CD4-positive, alpha-beta memory T cell (primary cell): ENCODE measurements around the gene PRELP. TPM values are rescaled to one million over a fixed set of nuclear protein-coding genes. Genes with fewer than 3 reads are reported as not detected.
A peak's percentile ranks its signal among the peaks of the same experiment; 100 is the strongest.
"Not testable (repeated sequence)": the region's sequence is repeated elsewhere in the genome, so short reads cannot be mapped to it uniquely, and the experiment has no call there.

ENCODE experiments used
- CTCF ChIA-PET: fragments of 350-600 bp; sonication (Branson Sonifier 250); formaldehyde crosslinking; loops from one replicate; lab custom pipeline; 2021; ENCODE audit warnings: inconsistent platforms; ENCODE audit not compliant: partially characterized antibody; lab: Charles Lee
- POLR2A ChIA-PET: fragments of 350-600 bp; sonication (Branson Sonifier 250); formaldehyde crosslinking; loops from one replicate; lab custom pipeline; 2021; ENCODE audit not compliant: partially characterized antibody; lab: Charles Lee
- DNase-seq, 5 donors: peaks; one replicate each; pipeline versions ENCODE4 v3.0.0 to v3.0.0-alpha.2; 2020 to 2022; ENCODE audit warnings: mixed read lengths in 1 of 5
- H3K27ac ChIP-seq: one replicate; pipeline ENCODE4 v1.7.0; 2013; ENCODE audit warnings: low read depth, low read length
- H3K27me3 ChIP-seq: 2 replicates; pipeline ENCODE4 v1.7.0; 2013; ENCODE audit warnings: mild to moderate bottlenecking, low read length, moderate library complexity; ENCODE audit not compliant: insufficient read depth
- H3K36me3 ChIP-seq: 2 replicates; pipeline ENCODE4 v1.7.0; 2013; ENCODE audit warnings: mild to moderate bottlenecking, low read length, moderate library complexity; ENCODE audit not compliant: insufficient read depth
- H3K4me1 ChIP-seq: 2 replicates; pipeline ENCODE4 v1.7.0; 2013; ENCODE audit warnings: mild to moderate bottlenecking, low read length, moderate library complexity; ENCODE audit not compliant: insufficient read depth
- H3K4me3 ChIP-seq, 2 donors: one replicate each; pipeline ENCODE4 v1.7.0; 2013; ENCODE audit warnings: low read length in 2 of 2, mild to moderate bottlenecking in 1 of 2
- H3K9me3 ChIP-seq, 2 donors: one replicate each; pipeline ENCODE4 v1.7.0; 2013; ENCODE audit warnings: low read length in 2 of 2, control low read depth in 1 of 2; ENCODE audit not compliant: control insufficient read depth in 1 of 2
- H3K27ac Mint-ChIP-seq, 7 donors: one replicate each; pipeline ENCODE4 v1.8.0; 2020 to 2021; ENCODE audit warnings: mixed read lengths in 7 of 7, mild to moderate bottlenecking in 6 of 7, inconsistent platforms in 3 of 7, moderate library complexity in 3 of 7
- H3K27me3 Mint-ChIP-seq, 2 donors: one replicate each; pipeline ENCODE4 v1.8.0; 2020 to 2021; ENCODE audit warnings: mixed read lengths in 2 of 2
- H3K36me3 Mint-ChIP-seq, 2 donors: one replicate each; pipeline ENCODE4 v1.8.0; 2020 to 2021; ENCODE audit warnings: mixed read lengths in 2 of 2, inconsistent platforms in 1 of 2, mild to moderate bottlenecking in 1 of 2
- H3K4me1 Mint-ChIP-seq, 4 donors: one replicate each; pipeline ENCODE4 v1.8.0; 2020 to 2021; ENCODE audit warnings: mixed read lengths in 4 of 4, mild to moderate bottlenecking in 1 of 4
- H3K4me3 Mint-ChIP-seq, 8 donors: one replicate each; pipeline ENCODE4 v1.8.0; 2020 to 2021; ENCODE audit warnings: mixed read lengths in 8 of 8, mild to moderate bottlenecking in 7 of 8, moderate library complexity in 6 of 8, inconsistent platforms in 3 of 8
- H3K9me3 Mint-ChIP-seq, 8 donors: one replicate each; pipeline ENCODE4 v1.8.0; 2020 to 2021; ENCODE audit warnings: mixed read lengths in 8 of 8, mild to moderate bottlenecking in 5 of 8, inconsistent platforms in 3 of 8, moderate library complexity in 1 of 8
- intact Hi-C: fragments of 100-400 bp; cut with micrococcal nuclease; formaldehyde crosslinking; loops from one replicate; pipeline ENCODE4 v1.15.1; 2023
- polyA plus RNA-seq, 2 donors: library from polyadenylated mRNA; unstranded; fragments of 300-500 nt; fragmentation: Illumina TruSeq; gene quantifications; one replicate each; pipeline ENCODE4 v1.2.3, GENCODE V29; 2021
- total RNA-seq, 2 experiments: library from RNA; stranded (reverse); gene quantifications; one replicate each; pipeline ENCODE4 v1.2.3, GENCODE V29; 2021

PRELP gene
- total and polyA plus RNA-seq, 4 experiments from 2014 or later: not detected

GRCh38 chr1:203462878-203463277 is 12.7 kb upstream of the PRELP start:
- POLR2A ChIA-PET: no interaction called here
- CTCF ChIA-PET: interaction anchor here (1.3 kb wide), 1 partner anchor 42 kb away, joined by 3 read pairs; no protein-coding TSS in a partner anchor
- Mint-ChIP-seq H3K27ac (no peak overlapping the region), H3K9me3 (no peaks in the 10 kb centered on the region), H3K4me1 (no peaks in the 10 kb centered on the region), H3K27me3 (peaks cover 23 to 29% of the 10 kb centered on the region in 2 donors), H3K4me3 (no peak overlapping the region), H3K36me3 (no peaks in the 10 kb centered on the region)
- Histone ChIP-seq H3K27ac (no peak overlapping the region), H3K9me3 (no peaks in the 10 kb centered on the region), H3K36me3 (no peaks in the 10 kb centered on the region), H3K4me1 (no peaks in the 10 kb centered on the region), H3K4me3 (no peak overlapping the region), H3K27me3 (peaks cover 4% of the 10 kb centered on the region)
- intact Hi-C loops: no loop called here
- no peak for DNase-seq

DNA sequence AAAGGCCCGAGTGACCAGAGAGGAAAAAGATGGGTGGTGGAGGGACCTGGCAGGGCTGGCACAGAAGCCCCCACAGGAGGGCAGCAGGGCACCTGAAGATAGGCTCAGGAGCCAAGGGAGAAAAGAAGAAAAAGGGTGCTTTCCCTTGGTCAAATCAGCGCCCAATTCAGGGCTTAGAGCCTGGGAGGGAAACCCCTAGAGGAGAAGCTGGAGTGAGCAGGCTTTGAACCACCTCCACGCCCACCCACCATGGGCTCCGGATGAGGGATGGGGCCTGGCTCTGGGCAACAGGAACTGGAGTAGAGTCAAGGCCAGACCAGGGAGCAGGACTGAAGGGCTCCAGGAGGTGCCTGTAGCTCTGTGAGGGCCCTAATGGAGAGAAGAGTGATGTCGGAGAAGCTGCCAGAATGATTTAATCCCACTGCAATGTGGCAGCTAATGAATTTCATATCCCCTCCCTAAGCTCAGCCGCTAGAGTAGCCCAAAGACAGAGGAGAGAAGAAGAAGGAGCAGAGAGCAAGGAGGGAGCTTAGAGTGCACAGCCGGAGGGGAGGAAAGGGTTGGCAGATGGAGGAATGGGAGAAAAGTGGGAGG is 12.0 kb upstream of the PRELP start:
- H3K4me1 ChIP-seq: no peaks in the 10 kb centered on the region
- intact Hi-C loops: no loop called here
- H3K27ac ChIP-seq: no peak overlapping the region
- ChIA-PET CTCF (interaction anchor here (1.3 kb wide), 1 partner anchor 41 kb away, joined by 3 read pairs; no protein-coding TSS in a partner anchor), POLR2A (no interaction called here)
- H3K27me3 ChIP-seq: peaks cover 4% of the 10 kb centered on the region
- no peaks in the 10 kb centered on the region for H3K9me3 ChIP-seq
- no peak overlapping the region for H3K4me3 ChIP-seq
- H3K27ac Mint-ChIP-seq: no peak overlapping the region
- no peak for DNase-seq
- H3K4me3 Mint-ChIP-seq: no peak overlapping the region
- no peaks in the 10 kb centered on the region for H3K36me3 ChIP-seq
- H3K36me3 Mint-ChIP-seq: no peaks in the 10 kb centered on the region
- H3K9me3 Mint-ChIP-seq: no peaks in the 10 kb centered on the region
- no peaks in the 10 kb centered on the region for H3K4me1 Mint-ChIP-seq
- peaks cover 20 to 33% of the 10 kb centered on the region in 2 donors for H3K27me3 Mint-ChIP-seq

DNA sequence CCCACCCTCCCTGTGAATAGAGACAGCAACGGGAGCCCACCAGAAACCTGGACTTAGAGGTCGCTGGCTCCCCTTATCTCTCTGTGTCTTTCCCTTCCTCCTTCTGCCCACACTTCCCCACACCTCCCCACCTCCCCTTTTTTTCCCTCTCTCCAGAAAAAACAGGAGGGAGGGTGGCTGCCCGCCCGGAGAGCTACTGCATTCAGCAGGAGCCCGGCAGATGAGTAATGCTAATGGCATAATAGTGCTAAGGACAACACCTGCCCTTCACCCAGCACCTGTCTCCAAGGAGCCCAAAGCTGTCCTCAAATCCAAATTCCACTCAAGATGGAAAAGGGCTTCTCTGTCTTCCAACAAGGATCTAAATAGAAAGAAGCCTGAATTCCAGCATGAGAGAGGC is 11.4 kb upstream of the PRELP start:
- no peaks in the 10 kb centered on the region for H3K4me1 Mint-ChIP-seq
- no peak overlapping the region for H3K27ac Mint-ChIP-seq
- no peaks in the 10 kb centered on the region for H3K36me3 Mint-ChIP-seq
- Histone ChIP-seq H3K4me1 (no peaks in the 10 kb centered on the region), H3K4me3 (no peak overlapping the region), H3K27ac (no peak overlapping the region), H3K9me3 (no peaks in the 10 kb centered on the region), H3K36me3 (no peaks in the 10 kb centered on the region), H3K27me3 (peaks cover 4% of the 10 kb centered on the region)
- H3K27me3 Mint-ChIP-seq: peaks cover 21 to 35% of the 10 kb centered on the region in 2 donors
- CTCF ChIA-PET: no interaction called here
- no peaks in the 10 kb centered on the region for H3K9me3 Mint-ChIP-seq
- intact Hi-C loops: no loop called here
- no peak for DNase-seq
- H3K4me3 Mint-ChIP-seq: no peak overlapping the region
- POLR2A ChIA-PET: no interaction called here

GRCh38 chr1:203464743-203465142 is 10.9 kb upstream of the PRELP start:
- ChIA-PET POLR2A (no interaction called here), CTCF (no interaction called here)
- H3K27ac ChIP-seq: no peak overlapping the region
- Mint-ChIP-seq H3K4me1 (no peaks in the 10 kb centered on the region), H3K36me3 (no peaks in the 10 kb centered on the region), H3K27ac (no peak overlapping the region), H3K4me3 (no peak overlapping the region), H3K9me3 (no peaks in the 10 kb centered on the region), H3K27me3 (peaks cover 20 to 35% of the 10 kb centered on the region in 2 donors)
- no peak for DNase-seq
- H3K4me3 ChIP-seq: no peak overlapping the region
- no peaks in the 10 kb centered on the region for H3K36me3 ChIP-seq
- no peaks in the 10 kb centered on the region for H3K4me1 ChIP-seq
- H3K9me3 ChIP-seq: no peaks in the 10 kb centered on the region
- intact Hi-C loops: no loop called here
- peaks cover 4% of the 10 kb centered on the region for H3K27me3 ChIP-seq

DNA sequence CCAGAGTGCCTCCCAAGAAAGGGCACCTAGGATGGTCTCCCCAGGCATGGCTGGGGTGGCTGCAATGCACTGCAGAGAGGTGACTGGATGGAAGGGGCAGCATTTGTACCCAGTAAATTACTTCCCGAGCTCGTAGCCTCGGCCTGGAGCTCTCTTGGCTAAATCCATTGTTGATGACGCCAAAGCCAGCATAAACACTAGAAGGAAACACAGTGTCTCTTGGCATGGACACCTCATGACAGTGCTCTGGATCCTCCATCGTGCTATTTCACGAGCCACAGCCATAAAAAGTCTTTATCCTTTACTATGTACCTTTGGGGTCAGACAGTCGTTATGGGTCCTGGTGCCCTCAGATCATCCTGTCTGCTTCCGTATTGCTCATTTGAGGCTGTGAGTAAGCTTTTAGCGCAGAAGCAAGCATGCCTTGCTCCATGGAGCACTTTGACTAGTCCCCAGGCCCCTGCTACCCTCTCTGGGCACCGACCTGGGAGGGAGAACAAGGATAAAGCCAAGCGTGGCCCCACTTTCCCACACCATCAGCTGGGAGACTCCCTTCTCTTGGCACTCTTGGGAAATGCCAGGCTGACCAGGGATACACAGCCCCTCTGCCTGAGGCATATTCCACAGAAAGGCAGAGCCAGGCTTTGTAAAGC is 10.3 kb upstream of the PRELP start:
- no peak overlapping the region for H3K27ac ChIP-seq
- H3K4me3 ChIP-seq: no peak overlapping the region
- no peaks in the 10 kb centered on the region for H3K36me3 Mint-ChIP-seq
- no peaks in the 10 kb centered on the region for H3K9me3 Mint-ChIP-seq
- no peaks in the 10 kb centered on the region for H3K36me3 ChIP-seq
- H3K27me3 ChIP-seq: peaks cover 4% of the 10 kb centered on the region
- DNase-seq: no peak
- no peak overlapping the region for H3K27ac Mint-ChIP-seq
- no peaks in the 10 kb centered on the region for H3K4me1 Mint-ChIP-seq
- no peaks in the 10 kb centered on the region for H3K9me3 ChIP-seq
- intact Hi-C loops: no loop called here
- no peaks in the 10 kb centered on the region for H3K4me1 ChIP-seq
- no peak overlapping the region for H3K4me3 Mint-ChIP-seq
- CTCF ChIA-PET: interaction anchor here (1.5 kb wide), 1 partner anchor 198 kb away, joined by 5 read pairs; no protein-coding TSS in a partner anchor
- peaks cover 18 to 32% of the 10 kb centered on the region in 2 donors for H3K27me3 Mint-ChIP-seq
- POLR2A ChIA-PET: no interaction called here

DNA sequence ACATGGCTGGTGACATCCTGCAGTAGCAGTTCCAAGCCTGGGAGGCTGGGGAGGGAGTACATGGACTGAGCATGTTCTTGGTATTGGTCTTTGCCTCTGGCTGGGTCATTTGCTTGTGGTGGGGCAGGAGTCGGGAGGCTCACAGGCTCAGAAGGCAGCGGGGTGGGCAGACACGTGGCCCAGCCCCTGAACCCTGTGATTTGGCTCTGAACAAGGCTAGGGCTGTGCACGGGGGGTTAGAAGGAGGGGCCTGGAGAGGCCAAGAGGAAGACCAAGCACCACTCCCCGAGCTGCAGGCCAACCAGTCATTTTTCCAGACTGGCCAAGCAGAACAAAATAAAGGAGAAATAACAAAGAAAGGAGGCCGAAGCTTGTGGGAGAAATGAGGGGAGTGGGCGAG is 9.7 kb upstream of the PRELP start:
- no peaks in the 10 kb centered on the region for H3K4me1 ChIP-seq
- Mint-ChIP-seq H3K9me3 (no peaks in the 10 kb centered on the region), H3K36me3 (no peaks in the 10 kb centered on the region), H3K4me1 (no peaks in the 10 kb centered on the region), H3K27ac (peak overlapping the region in 1 of 7 donors; percentile 11), H3K27me3 (peaks cover 17 to 29% of the 10 kb centered on the region in 2 donors), H3K4me3 (no peak overlapping the region)
- H3K9me3 ChIP-seq: no peaks in the 10 kb centered on the region
- no peak overlapping the region for H3K27ac ChIP-seq
- ChIA-PET CTCF (interaction anchor here (1.2 to 1.5 kb wide), 2 partner anchors 18 to 199 kb away, joined by 3 to 5 read pairs; no protein-coding TSS in a partner anchor), POLR2A (no interaction called here)
- peaks cover 4% of the 10 kb centered on the region for H3K27me3 ChIP-seq
- intact Hi-C loops: no loop called here
- DNase-seq: no peak
- H3K36me3 ChIP-seq: no peaks in the 10 kb centered on the region
- H3K4me3 ChIP-seq: no peak overlapping the region

- H3K36me3 ChIP-seq, H3K36me3 Mint-ChIP-seq, H3K27ac ChIP-seq, H3K4me1 Mint-ChIP-seq, H3K4me3 ChIP-seq, H3K9me3 Mint-ChIP-seq, H3K9me3 ChIP-seq, H3K4me3 Mint-ChIP-seq, intact Hi-C loops, H3K4me1 ChIP-seq, H3K27me3 ChIP-seq, H3K27ac Mint-ChIP-seq, DNase-seq: not testable (repeated sequence)
- CTCF ChIA-PET: interaction anchor here (0.8 to 1.2 kb wide), 2 partner anchors 17 to 41 kb away, joined by 3 read pairs; no protein-coding TSS in a partner anchor
- POLR2A ChIA-PET: interaction anchor here (0.6 kb wide), 1 partner anchor 215 kb away, joined by 3 read pairs; no protein-coding TSS in a partner anchor
- peaks cover 11 to 23% of the 10 kb centered on the region in 2 donors for H3K27me3 Mint-ChIP-seq
These were observed 8.6 kb upstream of the PRELP start for GRCh38 chr1:203466906-203467549.
